ENCODE data around the gene CD81. TPM values are rescaled to one million over a fixed set of nuclear protein-coding genes. Genes with fewer than 3 reads are reported as not detected.

Gene CD81
- total RNA-seq, 1 donor from 2014 or later: 618 TPM

GRCh38 chr11:2440646-2441045 lies 63.5 kb downstream of the CD81 start:
- intact Hi-C loops (cut with DNase I): no loop called here
- ATAC-seq: no peak
- DNase-seq (ENCODE audit: low spot score): no peak

- intact Hi-C loops (cut with DNase I): no loop called here
These were observed 64.1 kb downstream of the CD81 start for GRCh38 chr11:2441171-2441570.

GRCh38 chr11:2442589-2442988 lies 65.5 kb downstream of the CD81 start:
- no peak for ATAC-seq
- intact Hi-C loops (cut with DNase I): no loop called here

More at GRCh38 chr11:2441171-2441570, 64.1 kb downstream of the CD81 start:
- DNase-seq (ENCODE audit: low spot score): no peak
- ATAC-seq: no peak

GRCh38 chr11:2443406-2443805 lies 66.3 kb downstream of the CD81 start:
- DNase-seq (ENCODE audit: low spot score): no peak
- intact Hi-C loops (cut with DNase I): no loop called here
- ATAC-seq: no peak

More at GRCh38 chr11:2442589-2442988, 65.5 kb downstream of the CD81 start:
- DNase-seq (ENCODE audit: low spot score): no peak

- ATAC-seq (peak; percentile 30), DNase-seq (ENCODE audit: low spot score) (no peak)
- intact Hi-C loops (cut with DNase I): no loop called here
These were observed 67.0 kb downstream of the CD81 start, which contains the start of gene TRPM5 for GRCh38 chr11:2443881-2444820. TSS of gene TRPM5 (minus strand) at chr11:2444514. CDS start at chr11:2423036, 21,478 bp downstream.

GRCh38 chr11:2444821-2445745 lies 68.0 kb downstream of the CD81 start, which contains the start of gene KCNQ1:
TSS of gene KCNQ1 (plus strand) at chr11:2445008. CDS start at chr11:2445099, 91 bp downstream.
- no peak for ATAC-seq
- intact Hi-C loops (cut with DNase I): no loop called here
- DNase-seq (ENCODE audit: low spot score): no peak

GRCh38 chr11:2445746-2446551 lies 68.8 kb downstream of the CD81 start:
- intact Hi-C loops (cut with DNase I): no loop called here
- peak; percentile 14 for ATAC-seq
- DNase-seq (ENCODE audit: low spot score): no peak

GRCh38 chr11:2446590-2447252 lies 69.6 kb downstream of the CD81 start:
- intact Hi-C loops (cut with DNase I): no loop called here
- ATAC-seq (no peak), DNase-seq (ENCODE audit: low spot score) (no peak)

Other genes with a start within 250 kb of the CD81 start
- gene IGF2, start 237.9 kb upstream of the CD81 start, total RNA-seq: 473 TPM
- gene INS, start 216.1 kb upstream of the CD81 start, total RNA-seq: 1.5 TPM
- 0.36 TPM for gene TH, start 205.5 kb upstream of the CD81 start, total RNA-seq
- 0.80 TPM for gene ASCL2, start 106.7 kb upstream of the CD81 start, total RNA-seq
- 3.1 TPM for gene C11orf21, start 75.4 kb upstream of the CD81 start, total RNA-seq
- 7.3 TPM for gene TSPAN32, start 75.3 kb upstream of the CD81 start, total RNA-seq
- 41.0 TPM for gene TSSC4, start 23.4 kb downstream of the CD81 start, total RNA-seq
- not detected for gene TRPM5, start 67.2 kb downstream of the CD81 start, total RNA-seq
- gene KCNQ1, start 67.7 kb downstream of the CD81 start, total RNA-seq: 6.2 TPM

Measured in sciatic nerve (tissue), 2 donors.